ENCODE results near the gene GADL1. TPM values are rescaled to one million over a fixed set of nuclear protein-coding genes. Genes with fewer than 3 reads are reported as not detected.

The GADL1 gene
- total RNA-seq, 1 donor from 2014 or later = not detected

GRCh38 chr3:30793740-30794139 lies 100.7 kb downstream of the GADL1 start:
- Mint-ChIP-seq H3K36me3 (ENCODE audit: unreplicated experiment) (no peaks in the 10 kb centered on the region), H3K27ac (ENCODE audit: unreplicated experiment) (no peak overlapping the region), H3K4me1 (ENCODE audit: low read depth, unreplicated experiment) (peaks cover 5% of the 10 kb centered on the region), H3K27me3 (ENCODE audit: unreplicated experiment) (no peaks in the 10 kb centered on the region), H3K4me3 (ENCODE audit: unreplicated experiment) (no peak overlapping the region), H3K9me3 (ENCODE audit: unreplicated experiment) (no peaks in the 10 kb centered on the region)
- TF ChIP-seq, protein P1, sequence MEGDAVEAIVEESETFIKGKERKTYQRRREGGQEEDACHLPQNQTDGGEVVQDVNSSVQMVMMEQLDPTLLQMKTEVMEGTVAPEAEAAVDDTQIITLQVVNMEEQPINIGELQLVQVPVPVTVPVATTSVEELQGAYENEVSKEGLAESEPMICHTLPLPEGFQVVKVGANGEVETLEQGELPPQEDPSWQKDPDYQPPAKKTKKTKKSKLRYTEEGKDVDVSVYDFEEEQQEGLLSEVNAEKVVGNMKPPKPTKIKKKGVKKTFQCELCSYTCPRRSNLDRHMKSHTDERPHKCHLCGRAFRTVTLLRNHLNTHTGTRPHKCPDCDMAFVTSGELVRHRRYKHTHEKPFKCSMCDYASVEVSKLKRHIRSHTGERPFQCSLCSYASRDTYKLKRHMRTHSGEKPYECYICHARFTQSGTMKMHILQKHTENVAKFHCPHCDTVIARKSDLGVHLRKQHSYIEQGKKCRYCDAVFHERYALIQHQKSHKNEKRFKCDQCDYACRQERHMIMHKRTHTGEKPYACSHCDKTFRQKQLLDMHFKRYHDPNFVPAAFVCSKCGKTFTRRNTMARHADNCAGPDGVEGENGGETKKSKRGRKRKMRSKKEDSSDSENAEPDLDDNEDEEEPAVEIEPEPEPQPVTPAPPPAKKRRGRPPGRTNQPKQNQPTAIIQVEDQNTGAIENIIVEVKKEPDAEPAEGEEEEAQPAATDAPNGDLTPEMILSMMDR (IDR thresholded peaks at IDR 0.05; ENCODE audit: partially characterized antibody, unreplicated experiment) = no peak
- DNase-seq = no peak

- TF ChIP-seq, protein P1 (IDR thresholded peaks at IDR 0.05; ENCODE audit: partially characterized antibody, unreplicated experiment) = no peak
- Mint-ChIP-seq H3K27ac (ENCODE audit: unreplicated experiment) (no peak overlapping the region), H3K4me3 (ENCODE audit: unreplicated experiment) (no peak overlapping the region), H3K27me3 (ENCODE audit: unreplicated experiment) (no peaks in the 10 kb centered on the region), H3K36me3 (ENCODE audit: unreplicated experiment) (no peaks in the 10 kb centered on the region), H3K9me3 (ENCODE audit: unreplicated experiment) (no peaks in the 10 kb centered on the region), H3K4me1 (ENCODE audit: low read depth, unreplicated experiment) (peaks cover 5% of the 10 kb centered on the region)
- DNase-seq = no peak
Measured at GRCh38 chr3:30790150-30790549, 104.3 kb downstream of the GADL1 start.

- H3K9me3 Mint-ChIP-seq (ENCODE audit: unreplicated experiment) = no peaks in the 10 kb centered on the region
- TF ChIP-seq, protein P1 (IDR thresholded peaks at IDR 0.05; ENCODE audit: partially characterized antibody, unreplicated experiment) = no peak
- no peak overlapping the region for H3K4me3 Mint-ChIP-seq (ENCODE audit: unreplicated experiment)
- no peaks in the 10 kb centered on the region for H3K36me3 Mint-ChIP-seq (ENCODE audit: unreplicated experiment)
- H3K4me1 Mint-ChIP-seq (ENCODE audit: low read depth, unreplicated experiment) = no peaks in the 10 kb centered on the region
- DNase-seq = no peak
- no peak overlapping the region for H3K27ac Mint-ChIP-seq (ENCODE audit: unreplicated experiment)
- H3K27me3 Mint-ChIP-seq (ENCODE audit: unreplicated experiment) = no peaks in the 10 kb centered on the region
Measured at GRCh38 chr3:30786365-30786764, 108.1 kb downstream of the GADL1 start.

- Mint-ChIP-seq H3K27ac (ENCODE audit: unreplicated experiment) (no peak overlapping the region), H3K36me3 (ENCODE audit: unreplicated experiment) (no peaks in the 10 kb centered on the region), H3K4me3 (ENCODE audit: unreplicated experiment) (no peak overlapping the region), H3K9me3 (ENCODE audit: unreplicated experiment) (no peaks in the 10 kb centered on the region), H3K4me1 (ENCODE audit: low read depth, unreplicated experiment) (peaks cover 6% of the 10 kb centered on the region), H3K27me3 (ENCODE audit: unreplicated experiment) (no peaks in the 10 kb centered on the region)
- TF ChIP-seq, protein P1 (IDR thresholded peaks at IDR 0.05; ENCODE audit: partially characterized antibody, unreplicated experiment) = peak; percentile 31
- peak; percentile 28 for DNase-seq
Measured at GRCh38 chr3:30779686-30780287, 114.7 kb downstream of the GADL1 start.

GRCh38 chr3:30778933-30779332 lies 115.5 kb downstream of the GADL1 start:
- Mint-ChIP-seq H3K9me3 (ENCODE audit: unreplicated experiment) (no peaks in the 10 kb centered on the region), H3K36me3 (ENCODE audit: unreplicated experiment) (no peaks in the 10 kb centered on the region), H3K4me3 (ENCODE audit: unreplicated experiment) (no peak overlapping the region), H3K4me1 (ENCODE audit: low read depth, unreplicated experiment) (peaks cover 7% of the 10 kb centered on the region), H3K27me3 (ENCODE audit: unreplicated experiment) (no peaks in the 10 kb centered on the region), H3K27ac (ENCODE audit: unreplicated experiment) (no peak overlapping the region)
- DNase-seq = no peak
- TF ChIP-seq, protein P1 (IDR thresholded peaks at IDR 0.05; ENCODE audit: partially characterized antibody, unreplicated experiment) = no peak
